Cortex of kidney (tissue), 1 donor: ENCODE measurements around the gene CLDN5.

Source experiments
- DNase-seq: peaks from one replicate; lab custom pipeline; 2025; lab: John Stamatoyannopoulos, UW

CLDN5 gene

GRCh38 chr22:19522190-19522880, 1.9 kb downstream of the CLDN5 start:
- no peak for DNase-seq

- DNase-seq, result no peak
Observed at GRCh38 chr22:19520566-19521305, 3.5 kb downstream of the CLDN5 start.

- DNase-seq, result no peak
Observed at GRCh38 chr22:19520007-19520406, 4.2 kb downstream of the CLDN5 start.

- DNase-seq, result no peak
Observed at GRCh38 chr22:19519041-19519926, 4.9 kb downstream of the CLDN5 start.

GRCh38 chr22:19518635-19519034, 5.6 kb downstream of the CLDN5 start:
- no peak for DNase-seq

- DNase-seq, result no peak
Observed at GRCh38 chr22:19517919-19518611, 6.1 kb downstream of the CLDN5 start.

GRCh38 chr22:19517171-19517500, 7.1 kb downstream of the CLDN5 start:
- no peak for DNase-seq

- DNase-seq, result no peak
Observed at GRCh38 chr22:19516378-19517170, 7.6 kb downstream of the CLDN5 start.

GRCh38 chr22:19515654-19516377, 8.4 kb downstream of the CLDN5 start:
- DNase-seq, result no peak

- no peak for DNase-seq
Observed at GRCh38 chr22:19514831-19515565, 9.2 kb downstream of the CLDN5 start.

- DNase-seq, result no peak
Observed at GRCh38 chr22:19513823-19514222, 10.4 kb downstream of the CLDN5 start.

- DNase-seq, result no peak
Observed at GRCh38 chr22:19510919-19511341, 13.3 kb downstream of the CLDN5 start.

- no peak for DNase-seq
Observed at GRCh38 chr22:19509923-19510322, 14.3 kb downstream of the CLDN5 start.

GRCh38 chr22:19509191-19509590, 15.0 kb downstream of the CLDN5 start:
- no peak for DNase-seq

GRCh38 chr22:19508024-19508776, 16.0 kb downstream of the CLDN5 start:
- DNase-seq, result no peak

- no peak for DNase-seq
Observed at GRCh38 chr22:19507534-19507861, 16.7 kb downstream of the CLDN5 start.

- DNase-seq, result no peak
Observed at GRCh38 chr22:19506212-19506611, 18.0 kb downstream of the CLDN5 start.

- no peak for DNase-seq
Observed at GRCh38 chr22:19505735-19506126, 18.5 kb downstream of the CLDN5 start.
